GM19025 (cell line): ENCODE data around the gene VEGFD.
"Not testable (repeated sequence)": the region's sequence is repeated elsewhere in the genome, so short reads cannot be mapped to it uniquely, and the experiment has no call there.

Experiments
- ATAC-seq: cut with Tn5 transposase; IDR thresholded peaks from one replicate; pipeline ENCODE4 v1.9.1; 2021; ENCODE audit warnings: mild to moderate bottlenecking, low read depth, moderate library complexity; ENCODE audit not compliant: unreplicated experiment

Gene VEGFD

DNA sequence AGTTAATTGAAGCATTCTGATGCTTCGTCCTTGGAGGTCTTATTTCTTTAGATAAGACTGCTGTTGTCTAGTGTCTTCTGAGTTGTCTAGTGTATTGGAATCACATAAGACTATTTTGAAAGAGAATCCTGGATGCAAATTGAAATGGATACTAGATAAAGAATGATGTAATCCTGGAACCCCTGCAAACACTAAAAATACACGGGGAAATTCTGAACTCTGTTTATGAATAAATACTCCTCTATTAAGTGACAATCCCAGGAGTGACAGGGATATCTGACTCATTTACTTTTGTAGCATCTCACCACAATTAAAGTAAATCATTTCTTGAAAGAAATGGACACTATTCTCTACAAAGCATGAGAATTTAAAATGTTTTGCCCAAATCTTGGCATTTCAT, 69.7 kb downstream of the VEGFD start:
- ATAC-seq, result no peak

DNA sequence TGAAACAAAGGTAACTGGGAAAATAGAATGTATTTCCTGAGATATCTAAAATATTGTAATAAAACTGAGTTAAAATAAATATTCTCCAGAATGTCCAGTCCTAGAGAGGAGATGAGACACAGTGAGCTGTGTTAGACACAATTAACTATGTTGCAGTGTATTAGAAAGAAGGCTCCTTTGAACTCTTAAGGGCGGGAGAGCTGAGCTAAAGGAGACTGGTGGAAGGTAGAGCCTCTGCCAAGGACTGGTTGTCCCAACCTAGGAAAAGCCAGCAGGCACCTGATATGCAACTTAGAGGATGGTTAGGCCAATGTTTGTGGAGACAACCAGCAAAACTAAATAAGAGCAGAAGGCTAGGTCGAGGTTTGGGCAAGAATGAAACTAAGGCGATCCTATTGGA, 73.1 kb downstream of the VEGFD start:
- no peak for ATAC-seq

DNA sequence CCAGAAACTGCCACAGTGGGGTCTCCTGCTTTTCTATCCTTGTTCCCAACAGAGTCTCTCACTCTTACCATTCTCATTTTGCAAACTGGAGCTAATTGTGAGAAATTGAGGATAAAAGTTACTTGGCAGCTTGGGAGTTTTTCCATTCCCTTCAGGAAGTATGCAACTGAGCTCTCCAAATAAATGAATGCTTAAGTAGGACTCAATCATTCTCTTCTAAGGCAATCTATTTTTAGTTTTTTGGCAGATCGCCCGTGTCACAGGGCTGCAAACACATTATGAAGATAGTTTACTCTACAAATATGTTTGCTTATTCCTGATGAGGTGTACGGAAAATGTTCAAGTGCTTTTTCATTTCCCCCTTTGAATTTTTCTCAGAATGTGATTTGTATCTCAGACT, 74.1 kb downstream of the VEGFD start:
- ATAC-seq, result no peak

DNA sequence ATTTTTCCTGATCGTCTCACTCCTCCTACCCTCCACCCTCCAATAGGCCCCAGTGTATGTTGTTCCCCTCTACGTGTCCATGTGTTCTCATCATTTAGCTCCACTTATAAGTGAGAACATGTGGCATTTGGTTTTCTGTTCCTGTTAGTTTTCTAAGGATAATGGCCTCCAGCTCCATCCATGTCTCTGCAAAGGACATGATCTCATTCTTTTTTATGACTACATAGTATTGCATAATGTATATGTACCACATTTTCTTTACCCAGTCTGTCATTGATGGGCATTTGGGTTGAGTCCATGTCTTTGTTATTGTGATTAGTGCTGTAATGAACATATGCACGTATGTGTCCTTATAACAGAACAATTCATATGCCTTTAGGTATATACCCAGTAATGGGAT, 78.3 kb downstream of the VEGFD start:
- not testable (repeated sequence) for ATAC-seq

DNA sequence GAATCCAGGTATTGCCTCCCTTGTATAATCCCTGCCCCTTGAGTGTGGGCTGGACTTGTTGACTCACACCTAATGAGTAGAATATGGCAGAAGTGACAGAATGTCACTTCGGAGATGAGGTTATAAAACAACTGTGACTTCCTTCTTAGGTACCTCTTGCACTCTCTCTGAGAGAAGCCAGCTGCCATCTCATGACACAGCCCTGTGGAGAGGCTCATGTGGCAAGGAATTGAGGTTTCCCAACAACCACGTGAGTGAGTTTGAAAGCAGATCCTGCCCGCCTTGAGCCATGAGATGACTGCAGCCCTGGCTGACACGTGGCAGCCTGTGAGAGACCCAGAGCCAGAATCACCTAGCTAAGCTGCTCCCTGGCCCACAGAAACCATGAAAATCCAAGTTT, 82.3 kb downstream of the VEGFD start:
- ATAC-seq, result peak; percentile 68

DNA sequence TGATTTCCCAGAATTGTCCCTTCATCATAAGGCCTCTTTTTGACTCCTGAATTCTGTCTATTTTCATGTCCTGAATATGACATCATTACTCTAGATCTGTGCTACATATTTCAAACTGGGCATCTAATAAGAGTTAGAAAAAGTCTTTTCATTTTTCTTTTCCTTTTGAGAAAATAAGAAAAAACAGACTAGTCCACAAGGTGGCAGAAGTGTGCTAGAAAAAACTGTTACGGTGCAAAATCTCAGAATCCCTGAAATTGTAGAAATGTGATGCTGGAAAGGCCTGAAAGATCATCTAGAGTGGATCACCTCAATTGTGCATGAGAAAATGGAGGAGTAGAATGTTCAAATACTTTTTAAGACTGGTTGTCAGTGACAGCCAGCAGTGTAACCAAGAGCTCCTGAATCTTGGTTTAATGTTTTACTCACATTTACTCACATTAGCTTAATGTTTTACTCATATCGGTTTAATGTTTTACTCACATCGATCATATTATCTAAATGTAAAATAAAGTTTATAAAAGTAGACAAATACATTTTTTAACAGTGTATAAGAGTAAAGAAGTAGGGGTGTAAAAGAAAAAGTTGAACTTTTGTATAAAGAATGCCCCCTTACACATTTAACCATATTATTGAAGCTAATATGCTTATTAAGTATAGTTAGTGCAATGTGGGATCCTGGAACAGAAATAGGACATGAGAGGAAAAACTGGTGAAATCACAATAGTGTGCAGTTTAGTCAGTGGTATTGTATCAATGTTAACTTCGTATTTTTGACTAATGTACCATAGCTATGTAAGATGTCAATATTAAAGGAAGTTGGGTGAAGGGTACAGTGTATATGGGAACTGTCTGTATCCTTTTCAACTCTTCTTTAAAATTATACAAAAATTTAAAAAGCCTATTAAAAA, 84.0 kb downstream of the VEGFD start:
- ATAC-seq, result no peak

DNA sequence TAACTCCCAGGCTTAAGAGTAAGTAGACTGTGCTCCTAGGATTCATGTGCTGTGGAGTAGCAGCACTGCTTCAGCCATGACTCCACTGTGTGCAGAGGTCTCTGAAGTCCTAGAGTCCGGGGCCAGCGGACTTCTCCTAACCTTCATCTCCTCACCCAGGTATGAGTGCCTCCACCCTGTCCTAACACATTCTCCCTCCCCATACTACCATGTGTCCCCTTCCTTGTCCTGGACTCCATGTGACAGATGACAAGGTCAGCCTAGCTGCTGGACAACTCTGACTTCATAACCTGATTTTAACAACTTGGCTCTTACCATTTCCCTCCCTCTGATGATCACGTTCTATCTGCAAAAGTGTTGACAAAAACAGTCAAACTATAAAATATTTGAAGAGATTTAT, 85.4 kb downstream of the VEGFD start:
- no peak for ATAC-seq

DNA sequence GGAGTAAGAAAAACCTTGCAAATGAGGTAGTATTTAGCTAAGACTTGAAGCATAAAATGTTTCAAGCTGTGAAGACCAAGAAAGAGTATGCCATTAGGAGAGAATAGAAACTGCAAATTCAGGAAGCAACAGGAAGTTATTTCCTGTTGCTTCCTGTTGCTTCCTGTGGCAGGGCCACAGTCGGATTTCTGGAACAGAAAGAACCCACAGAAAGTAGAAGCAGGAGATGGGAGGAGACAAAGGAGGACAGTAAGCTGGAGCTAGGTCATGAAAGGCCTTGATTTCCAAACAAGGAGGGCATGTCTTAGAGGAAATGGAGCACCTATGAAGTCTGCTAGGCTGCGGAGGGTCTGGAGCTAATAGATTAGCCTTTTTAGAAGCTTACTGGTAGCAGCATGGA, 86.0 kb downstream of the VEGFD start:
- no peak for ATAC-seq
